ENCODE measurements around the gene DNAJC10. TPM values are rescaled to one million over a fixed set of nuclear protein-coding genes. Genes with fewer than 3 reads are reported as not detected.

DNAJC10 gene
- total RNA-seq, 1 experiment from 2014 or later: 86.9 TPM

GRCh38 chr2:182784777-182785176, 68.7 kb downstream of the DNAJC10 start:
- peak; percentile 43 for DNase-seq (ENCODE audit: low read depth)

- no peak for DNase-seq (ENCODE audit: low read depth)
These were observed 76.4 kb downstream of the DNAJC10 start for GRCh38 chr2:182792441-182792840.

DNA sequence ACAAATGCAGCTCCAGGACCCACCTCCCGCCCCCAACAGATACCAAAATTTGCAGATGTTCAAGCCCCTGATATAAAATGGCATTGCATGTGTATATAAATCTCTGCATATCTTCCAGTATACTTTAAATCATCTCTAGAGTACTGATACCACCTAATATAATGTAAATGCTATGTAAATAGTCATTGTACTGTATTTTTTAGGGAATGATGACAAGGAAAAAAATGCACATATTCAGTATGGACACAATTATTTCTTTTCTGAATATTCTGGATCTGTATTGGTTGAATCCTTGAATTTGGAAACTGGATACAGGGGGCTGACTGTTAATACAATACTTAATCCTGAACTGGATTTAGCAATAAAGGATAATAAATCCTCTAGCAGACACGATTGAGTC, 82.7 kb downstream of the DNAJC10 start:
- no peak for DNase-seq (ENCODE audit: low read depth)

- no peak for DNase-seq (ENCODE audit: low read depth)
These were observed 88.1 kb downstream of the DNAJC10 start for GRCh38 chr2:182804128-182804527.

- DNase-seq (ENCODE audit: low read depth): no peak
These were observed 91.3 kb downstream of the DNAJC10 start for GRCh38 chr2:182807319-182807718.

GRCh38 chr2:182810087-182810486, 94.0 kb downstream of the DNAJC10 start:
- no peak for DNase-seq (ENCODE audit: low read depth)

DNA sequence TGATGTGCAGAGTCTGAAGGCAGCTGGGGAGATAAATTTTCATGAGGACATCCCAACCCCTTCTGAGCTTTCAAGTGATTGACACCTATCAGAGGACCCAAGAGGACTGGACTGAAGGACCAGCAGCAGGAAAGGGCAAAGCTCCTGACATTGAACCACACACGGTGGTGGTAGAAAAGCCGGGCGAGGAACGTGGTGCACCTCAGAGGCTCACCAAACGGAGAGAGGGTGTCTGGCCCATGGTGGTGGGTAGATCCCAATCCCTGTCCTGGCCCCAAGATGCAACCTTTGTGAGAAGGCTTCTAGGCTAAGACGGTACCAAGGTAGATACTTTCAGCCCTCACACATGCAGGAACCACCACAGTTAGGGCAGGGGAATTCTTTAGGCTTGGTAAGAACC, 98.3 kb downstream of the DNAJC10 start:
- DNase-seq (ENCODE audit: low read depth): no peak

- DNase-seq (ENCODE audit: low read depth): no peak
These were observed 98.7 kb downstream of the DNAJC10 start for GRCh38 chr2:182814804-182815203.

- no peak for DNase-seq (ENCODE audit: low read depth)
These were observed 100.8 kb downstream of the DNAJC10 start for GRCh38 chr2:182816866-182817265.

DNA sequence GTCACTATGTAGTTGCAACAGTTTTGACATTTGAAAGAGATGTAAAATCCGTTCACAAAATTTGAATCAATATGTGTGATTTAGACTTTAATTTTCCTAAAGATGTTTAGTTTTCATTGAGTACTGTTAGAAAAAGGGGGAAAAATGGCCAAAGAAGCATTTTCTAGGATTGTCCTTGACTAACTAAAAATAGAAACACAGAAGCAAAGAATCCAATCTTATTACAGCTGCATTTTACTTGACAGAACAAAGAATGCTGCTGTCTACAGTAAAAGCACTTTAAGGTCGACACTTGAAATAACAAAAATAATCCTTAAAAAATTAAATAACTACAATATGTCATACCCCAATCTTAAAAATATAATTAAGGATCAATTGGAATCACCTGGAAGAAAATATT, 101.5 kb downstream of the DNAJC10 start:
- DNase-seq (ENCODE audit: low read depth): no peak

DNA sequence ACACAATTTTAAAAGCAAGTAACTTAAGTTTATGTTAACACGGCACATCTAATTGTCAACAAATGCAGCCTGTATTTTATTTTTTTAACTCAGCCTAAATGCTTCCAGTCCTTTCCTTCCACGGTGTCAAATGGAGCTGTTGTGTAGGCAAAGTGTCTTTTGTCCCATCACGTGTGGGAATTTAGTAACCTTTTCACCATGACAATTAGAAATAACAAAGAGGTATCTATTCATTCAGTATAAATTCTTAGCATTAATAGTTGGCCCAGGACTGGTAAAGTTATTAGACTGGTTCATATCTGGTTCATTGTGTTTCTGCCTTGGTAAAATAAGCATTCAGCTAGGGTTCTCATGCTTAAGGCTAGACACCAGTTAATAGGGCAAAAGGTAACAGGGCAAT, 102.4 kb downstream of the DNAJC10 start:
- DNase-seq (ENCODE audit: low read depth): no peak

DNA sequence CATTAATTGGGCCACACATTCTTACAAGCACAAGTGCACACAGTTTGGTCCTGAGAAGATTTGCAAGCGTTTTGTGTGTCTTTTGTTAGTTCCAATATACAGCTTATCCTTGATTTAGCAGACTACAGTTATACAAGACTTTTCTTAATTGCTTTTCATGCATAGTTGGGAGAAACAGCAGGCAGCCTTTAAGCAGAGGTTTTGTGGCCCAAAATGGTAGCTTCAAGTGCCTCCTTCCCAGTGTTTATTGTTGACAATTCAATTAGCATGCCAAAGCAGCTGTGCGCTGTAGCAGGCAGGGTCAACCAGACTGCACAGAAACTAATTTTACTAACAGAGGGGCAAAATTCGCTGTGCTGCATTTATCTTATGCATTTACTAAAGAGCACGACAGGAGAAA, 102.9 kb downstream of the DNAJC10 start:
- no peak for DNase-seq (ENCODE audit: low read depth)

DNA sequence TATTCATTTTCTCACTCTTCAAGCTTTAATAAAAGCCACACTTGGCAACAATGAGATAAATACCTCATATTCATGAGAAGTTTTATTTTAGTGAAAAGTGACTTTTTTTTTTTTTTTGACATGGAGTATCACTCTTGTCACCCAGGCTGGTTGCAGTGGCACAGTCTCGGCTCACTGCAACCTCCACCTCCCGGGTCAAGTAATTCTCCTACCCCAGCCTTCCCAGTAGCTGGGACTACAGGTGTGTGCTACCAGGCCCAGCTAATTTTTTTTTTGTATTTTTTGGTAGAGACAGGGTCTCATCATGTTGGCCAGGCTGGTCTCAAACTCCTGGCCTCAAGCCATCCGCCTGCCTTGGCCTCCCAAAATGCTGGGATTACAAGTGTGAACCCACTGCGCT, 103.4 kb downstream of the DNAJC10 start:
- no peak for DNase-seq (ENCODE audit: low read depth)

DNA sequence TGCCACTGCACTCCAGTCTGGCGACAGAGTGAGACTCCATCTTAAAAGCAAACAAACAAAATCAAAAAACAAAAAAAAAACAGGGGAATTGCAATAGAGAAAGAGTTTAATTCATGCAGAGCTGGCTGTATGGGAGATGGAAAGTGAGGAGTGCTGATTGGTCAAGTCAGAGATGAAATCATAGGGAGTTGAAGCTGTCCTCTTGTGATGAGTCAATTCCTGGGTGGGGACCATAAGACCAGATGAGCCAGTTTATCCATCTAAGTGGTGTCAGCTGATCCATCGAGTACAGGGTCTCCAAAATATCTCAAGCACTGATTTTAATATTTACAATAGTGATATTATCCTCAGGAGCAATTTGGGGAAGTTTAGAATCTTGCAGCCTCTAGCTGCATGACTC, 105.1 kb downstream of the DNAJC10 start:
- DNase-seq (ENCODE audit: low read depth): peak; percentile 9

GRCh38 chr2:182822733-182823132, 106.7 kb downstream of the DNAJC10 start:
- DNase-seq (ENCODE audit: low read depth): no peak

DNA sequence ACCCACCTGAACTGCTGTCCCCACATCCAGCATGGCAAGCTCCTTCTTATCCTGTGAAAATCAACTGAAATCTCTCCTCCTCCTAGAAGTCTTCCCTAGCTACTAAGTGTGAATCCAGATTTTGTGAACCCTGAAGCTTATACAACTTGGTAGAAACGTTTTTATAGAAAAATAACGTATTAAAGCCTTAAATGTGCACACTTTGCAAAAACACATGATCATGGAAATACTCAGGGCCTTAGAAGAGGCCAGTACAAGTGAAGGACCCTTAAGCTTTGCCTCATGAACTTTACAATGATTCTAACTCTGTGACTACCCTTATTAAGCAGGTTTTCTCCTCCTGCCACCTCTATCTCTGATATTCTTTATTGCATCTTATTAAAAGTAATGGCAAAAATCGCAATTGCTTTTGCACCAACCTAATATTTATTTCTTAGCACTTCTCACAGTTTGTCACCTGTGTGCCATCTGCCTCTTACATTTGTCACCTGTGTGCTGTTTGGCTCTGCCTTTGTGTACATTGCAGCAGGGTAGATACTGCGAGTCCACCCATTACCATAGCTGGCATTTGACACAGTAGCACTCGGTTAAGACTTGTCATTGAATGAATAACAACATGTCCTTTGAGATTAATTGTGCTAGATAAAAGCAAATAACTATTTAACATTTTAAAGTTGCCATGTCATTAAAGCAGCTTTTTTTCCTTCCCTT, 108.2 kb downstream of the DNAJC10 start:
- DNase-seq (ENCODE audit: low read depth): no peak

- no peak for DNase-seq (ENCODE audit: low read depth)
These were observed 108.7 kb downstream of the DNAJC10 start for GRCh38 chr2:182824767-182825158.

GRCh38 chr2:182826064-182826463, 110.0 kb downstream of the DNAJC10 start:
- no peak for DNase-seq (ENCODE audit: low read depth)

DNA sequence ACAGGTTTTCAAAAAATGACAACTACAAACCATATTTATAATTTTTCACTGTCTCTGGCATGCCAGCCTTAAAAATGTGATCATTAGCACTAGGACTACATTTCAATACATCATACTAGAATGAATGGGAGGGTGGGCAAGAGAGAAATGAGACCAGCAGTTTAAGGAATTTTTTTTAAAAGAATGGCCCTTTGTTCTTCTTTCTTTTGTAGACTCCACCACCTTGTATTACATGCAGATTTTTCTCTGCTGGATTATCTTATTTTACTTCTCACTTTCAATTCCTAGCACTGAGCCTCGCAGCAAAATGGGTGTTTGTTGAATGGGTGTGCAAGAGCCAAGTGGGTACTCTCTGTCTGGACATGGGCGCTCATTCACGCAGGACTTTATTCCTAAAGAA, 110.4 kb downstream of the DNAJC10 start:
- DNase-seq (ENCODE audit: low read depth): no peak

- DNase-seq (ENCODE audit: low read depth): no peak
These were observed 111.3 kb downstream of the DNAJC10 start for GRCh38 chr2:182827182-182827879.

- no peak for DNase-seq (ENCODE audit: low read depth)
These were observed 115.0 kb downstream of the DNAJC10 start for GRCh38 chr2:182831101-182831500.

GRCh38 chr2:182831921-182832320, 115.9 kb downstream of the DNAJC10 start:
- no peak for DNase-seq (ENCODE audit: low read depth)

DNA sequence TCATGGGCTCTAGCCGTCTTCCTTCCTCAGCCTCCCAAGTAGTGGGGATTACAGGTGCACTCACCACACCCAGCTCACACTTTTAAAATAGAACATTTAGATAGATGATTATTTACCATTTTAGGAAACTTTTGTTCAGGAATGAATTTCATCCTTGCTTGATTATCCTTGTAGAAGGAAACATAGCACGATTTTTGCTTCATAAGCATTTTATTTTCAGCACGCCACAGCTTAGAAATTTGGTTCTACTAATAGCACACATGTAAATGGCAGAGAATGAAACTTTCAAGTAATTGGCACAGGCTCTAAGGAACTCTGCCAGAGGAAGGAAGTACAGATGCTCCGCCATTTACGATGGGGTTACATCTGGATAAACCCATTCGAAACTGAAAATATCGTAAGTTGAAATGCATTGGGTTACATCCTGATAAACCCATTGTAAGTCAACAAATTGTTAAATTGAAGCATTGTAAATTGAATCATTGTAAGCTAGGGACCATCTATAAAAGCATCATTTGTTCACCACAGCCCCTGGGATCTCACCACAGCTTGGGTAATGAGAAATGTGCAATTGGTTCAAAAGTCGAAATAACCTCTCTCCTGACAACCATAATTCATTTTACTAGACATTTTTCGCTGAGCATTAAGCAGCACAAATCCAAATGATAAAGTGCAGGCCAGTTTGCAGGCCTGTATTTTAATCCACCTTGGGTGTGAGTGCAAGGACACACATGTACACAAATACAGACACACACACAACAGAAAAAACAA, 117.2 kb downstream of the DNAJC10 start:
- DNase-seq (ENCODE audit: low read depth): no peak
